HFFc6 (cell line): ENCODE results near the gene AUTS2. TPM values are rescaled to one million over a fixed set of nuclear protein-coding genes. Genes with fewer than 3 reads are reported as not detected.

Source experiments
- DNase-seq: peaks from one replicate; pipeline ENCODE4 v3.0.0-alpha.2; 2018
- H3K27ac Mint-ChIP-seq: 2 replicates; pipeline ENCODE4 v1.8.0; 2020; ENCODE audit warnings: mild to moderate bottlenecking, mixed read lengths
- H3K27me3 Mint-ChIP-seq: 2 replicates; pipeline ENCODE4 v1.8.0; 2021; ENCODE audit warnings: mild to moderate bottlenecking, moderate library complexity, mixed read lengths; ENCODE audit not compliant: insufficient read depth
- H3K36me3 Mint-ChIP-seq: 2 replicates; pipeline ENCODE4 v1.8.0; 2021; ENCODE audit warnings: low read depth, mixed read lengths
- H3K4me1 Mint-ChIP-seq: 2 replicates; pipeline ENCODE4 v1.8.0; 2020; ENCODE audit warnings: low read depth, mixed read lengths
- H3K4me3 Mint-ChIP-seq: 2 replicates; pipeline ENCODE4 v1.8.0; 2020; ENCODE audit warnings: mild to moderate bottlenecking, moderate library complexity, mixed read lengths
- H3K9me3 Mint-ChIP-seq: 2 replicates; pipeline ENCODE4 v1.8.0; 2020; ENCODE audit warnings: mild to moderate bottlenecking, mixed read lengths
- total RNA-seq, 6 experiments: library from RNA; stranded (reverse); fragmentation: NEBNext Ultra II Directional; extraction: Animal tissue kit (Norgen Biotek cat#: 25700); gene quantifications; 2 replicates in 1 of 6; 3 replicates in 5 of 6; pipeline ENCODE4 v1.2.3, GENCODE V29; 2021
- TF ChIP-seq, protein P1 (sequence below): fragments of 200-600 bp; sonication (generic); IDR thresholded peaks from 2 replicates; pipeline ENCODE4 v1.5.0; 2021; ENCODE audit warnings: antibody characterized with exemption, mild to moderate bottlenecking

The AUTS2 gene
- total RNA-seq, 6 experiments from 2014 or later, result 0.02 to 0.19 (median 0.16) TPM; not detected in 2

DNA sequence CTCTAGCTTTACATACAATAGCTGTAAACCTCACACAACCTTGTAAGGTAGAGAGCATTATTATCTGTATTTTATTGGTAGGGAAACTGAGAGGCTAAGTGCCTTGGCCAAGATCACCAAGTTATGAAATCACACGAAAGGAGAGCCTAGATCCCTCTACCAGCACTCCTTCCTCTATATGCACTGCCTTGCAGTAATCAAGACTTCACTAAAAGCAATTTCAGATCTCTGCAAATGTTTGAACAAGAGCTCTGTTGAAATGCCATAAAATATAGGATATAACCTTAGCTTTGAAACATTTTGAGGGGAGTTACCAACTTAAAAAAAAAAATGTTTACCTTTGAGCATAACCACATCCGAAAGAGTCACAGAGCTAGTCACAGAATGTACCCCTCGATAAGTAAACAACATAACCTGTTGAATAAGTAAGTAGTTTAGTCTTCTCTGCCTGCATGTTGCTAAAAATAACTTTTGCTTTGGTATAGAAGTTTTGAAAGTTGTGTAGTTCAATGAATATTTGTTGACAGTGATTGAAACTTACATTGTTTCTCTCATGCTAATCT is 709.4 kb downstream of the AUTS2 start:
- Mint-ChIP-seq H3K27ac (no peak overlapping the region), H3K9me3 (peaks cover 40% of the 10 kb centered on the region), H3K4me3 (no peak overlapping the region), H3K36me3 (no peaks in the 10 kb centered on the region), H3K27me3 (no peaks in the 10 kb centered on the region; the same call in none of the 2 replicates), H3K4me1 (no peaks in the 10 kb centered on the region)
- TF ChIP-seq, protein P1, sequence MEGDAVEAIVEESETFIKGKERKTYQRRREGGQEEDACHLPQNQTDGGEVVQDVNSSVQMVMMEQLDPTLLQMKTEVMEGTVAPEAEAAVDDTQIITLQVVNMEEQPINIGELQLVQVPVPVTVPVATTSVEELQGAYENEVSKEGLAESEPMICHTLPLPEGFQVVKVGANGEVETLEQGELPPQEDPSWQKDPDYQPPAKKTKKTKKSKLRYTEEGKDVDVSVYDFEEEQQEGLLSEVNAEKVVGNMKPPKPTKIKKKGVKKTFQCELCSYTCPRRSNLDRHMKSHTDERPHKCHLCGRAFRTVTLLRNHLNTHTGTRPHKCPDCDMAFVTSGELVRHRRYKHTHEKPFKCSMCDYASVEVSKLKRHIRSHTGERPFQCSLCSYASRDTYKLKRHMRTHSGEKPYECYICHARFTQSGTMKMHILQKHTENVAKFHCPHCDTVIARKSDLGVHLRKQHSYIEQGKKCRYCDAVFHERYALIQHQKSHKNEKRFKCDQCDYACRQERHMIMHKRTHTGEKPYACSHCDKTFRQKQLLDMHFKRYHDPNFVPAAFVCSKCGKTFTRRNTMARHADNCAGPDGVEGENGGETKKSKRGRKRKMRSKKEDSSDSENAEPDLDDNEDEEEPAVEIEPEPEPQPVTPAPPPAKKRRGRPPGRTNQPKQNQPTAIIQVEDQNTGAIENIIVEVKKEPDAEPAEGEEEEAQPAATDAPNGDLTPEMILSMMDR, result no peak
- no peak for DNase-seq

DNA sequence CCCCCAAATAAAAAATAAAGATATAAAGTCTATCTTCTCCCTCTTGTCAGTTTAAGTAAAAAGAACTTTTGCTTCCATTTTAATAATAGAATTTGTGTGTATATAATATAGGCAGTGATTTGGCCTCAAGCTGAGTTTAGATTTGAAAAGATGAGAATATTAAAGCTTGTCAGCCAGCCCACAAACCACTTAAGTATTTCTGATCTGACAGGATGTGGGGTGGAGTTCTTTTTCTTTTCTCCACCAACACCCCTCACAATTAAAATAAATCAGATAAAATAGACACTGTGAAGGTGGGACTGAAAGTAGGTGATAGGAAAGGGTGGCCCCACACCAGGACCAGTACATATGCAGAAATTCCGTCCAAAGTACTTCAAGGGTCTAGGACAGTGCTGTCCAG is 714.1 kb downstream of the AUTS2 start:
- H3K27me3 Mint-ChIP-seq, result no peaks in the 10 kb centered on the region; the same call in 1 of the 2 replicates
- H3K9me3 Mint-ChIP-seq, result peaks cover 39% of the 10 kb centered on the region
- H3K27ac Mint-ChIP-seq, result no peak overlapping the region
- TF ChIP-seq, protein P1, result no peak
- DNase-seq, result no peak
- H3K36me3 Mint-ChIP-seq, result no peaks in the 10 kb centered on the region
- H3K4me3 Mint-ChIP-seq, result no peak overlapping the region
- H3K4me1 Mint-ChIP-seq, result no peaks in the 10 kb centered on the region

DNA sequence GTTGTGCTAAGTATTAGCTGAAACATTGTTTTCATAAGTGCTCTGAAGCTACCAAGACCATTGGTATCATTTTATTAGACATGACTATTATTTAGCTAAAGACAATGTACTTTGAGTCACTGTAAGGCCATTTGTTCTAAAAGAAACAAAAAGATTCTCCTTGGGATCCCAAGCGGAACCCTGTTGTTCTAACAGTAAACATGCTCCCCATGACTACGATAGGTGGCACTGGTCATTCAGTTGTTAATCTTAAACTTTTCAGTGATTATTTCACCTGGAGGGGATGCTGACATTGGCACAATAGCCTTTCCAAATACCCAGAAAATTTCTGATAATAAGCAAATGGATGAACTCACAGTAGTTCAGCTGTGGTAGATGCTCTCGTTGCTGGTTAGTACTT is 715.0 kb downstream of the AUTS2 start:
- H3K36me3 Mint-ChIP-seq, result no peaks in the 10 kb centered on the region
- no peak overlapping the region for H3K4me3 Mint-ChIP-seq
- peaks cover 43% of the 10 kb centered on the region for H3K9me3 Mint-ChIP-seq
- no peaks in the 10 kb centered on the region for H3K4me1 Mint-ChIP-seq
- TF ChIP-seq, protein P1, result no peak
- DNase-seq, result no peak
- H3K27ac Mint-ChIP-seq, result no peak overlapping the region
- H3K27me3 Mint-ChIP-seq, result no peaks in the 10 kb centered on the region; the same call in 1 of the 2 replicates

DNA sequence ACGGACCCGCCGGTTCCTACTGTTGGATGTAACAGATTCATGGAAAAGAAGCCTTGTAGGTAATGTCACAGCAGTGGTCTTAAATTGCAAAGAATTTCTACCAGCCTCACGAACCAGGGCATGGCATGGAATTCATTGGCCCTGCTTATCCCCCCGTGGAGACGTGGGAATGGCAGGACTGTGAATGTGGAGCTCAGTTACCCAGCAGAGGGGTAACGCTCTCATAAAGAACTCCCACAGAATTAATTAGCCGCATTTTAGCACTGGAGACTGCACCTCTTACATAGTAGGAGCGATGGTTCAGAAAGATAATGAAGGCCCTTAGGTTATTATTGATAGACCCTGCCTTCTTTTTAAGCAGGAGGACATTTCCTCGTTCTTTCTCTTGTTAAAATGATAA is 715.4 kb downstream of the AUTS2 start:
- no peak for DNase-seq
- peaks cover 42% of the 10 kb centered on the region for H3K9me3 Mint-ChIP-seq
- H3K27ac Mint-ChIP-seq, result no peak overlapping the region
- no peak overlapping the region for H3K4me3 Mint-ChIP-seq
- H3K36me3 Mint-ChIP-seq, result no peaks in the 10 kb centered on the region
- H3K27me3 Mint-ChIP-seq, result no peaks in the 10 kb centered on the region; the same call in 1 of the 2 replicates
- TF ChIP-seq, protein P1, result no peak
- no peaks in the 10 kb centered on the region for H3K4me1 Mint-ChIP-seq

DNA sequence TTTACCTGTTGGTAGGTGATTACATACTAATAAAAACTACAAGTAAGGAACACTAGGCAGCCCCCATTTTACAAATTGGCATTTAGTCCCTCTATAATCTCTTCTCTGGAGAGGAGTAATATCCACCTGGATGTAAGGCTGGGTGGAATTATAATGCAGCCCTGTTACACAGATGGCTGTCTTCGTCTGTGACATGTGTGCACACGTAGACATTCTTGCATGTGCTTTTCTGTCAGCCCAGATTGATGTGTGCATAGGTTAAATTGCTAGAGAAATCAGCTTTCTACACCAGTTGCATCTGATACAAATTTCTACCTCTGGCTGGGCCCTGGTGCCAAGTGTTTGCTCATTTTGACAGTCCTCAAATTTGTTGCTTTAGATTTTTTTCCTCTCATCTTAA is 715.9 kb downstream of the AUTS2 start:
- Mint-ChIP-seq H3K4me3 (no peak overlapping the region), H3K4me1 (no peaks in the 10 kb centered on the region), H3K27ac (no peak overlapping the region), H3K9me3 (peaks cover 44% of the 10 kb centered on the region), H3K27me3 (no peaks in the 10 kb centered on the region; the same call in 1 of the 2 replicates), H3K36me3 (no peaks in the 10 kb centered on the region)
- no peak for DNase-seq
- TF ChIP-seq, protein P1, result no peak

DNA sequence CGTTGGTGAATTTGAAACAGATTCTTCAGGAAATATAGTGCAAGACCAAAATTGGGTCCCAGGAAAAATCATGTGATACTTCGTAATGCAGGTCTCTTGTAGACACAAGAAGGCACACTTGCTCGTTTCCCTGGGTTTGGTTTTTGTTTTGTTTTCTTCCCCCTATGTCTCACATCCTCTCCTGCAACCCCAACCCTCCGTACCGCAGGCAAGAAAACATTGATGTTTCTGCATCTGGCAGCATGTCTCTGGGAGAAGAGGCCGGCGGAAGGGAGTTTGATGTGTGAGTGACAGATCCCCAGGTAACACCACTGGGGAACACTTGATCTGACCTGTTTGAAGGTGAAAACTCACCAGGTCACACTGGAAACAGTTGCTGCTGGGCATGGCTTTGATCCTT is 718.5 kb downstream of the AUTS2 start:
- Mint-ChIP-seq H3K27ac (no peak overlapping the region), H3K4me1 (no peaks in the 10 kb centered on the region), H3K4me3 (no peak overlapping the region), H3K36me3 (no peaks in the 10 kb centered on the region), H3K9me3 (peaks cover 46% of the 10 kb centered on the region), H3K27me3 (no peaks in the 10 kb centered on the region)
- no peak for DNase-seq
- TF ChIP-seq, protein P1, result no peak
